Neural progenitor cell (in vitro differentiated cells): ENCODE results near the gene SLC19A1.

Experiments used
- CTCF ChIP-seq: fragments of 200-600 bp; sonication (generic); IDR thresholded peaks from 2 replicates; pipeline ENCODE4 v1.5.1; 2017; ENCODE audit warnings: antibody characterized with exemption, mild to moderate bottlenecking
- EZH2phosphoT487 ChIP-seq: fragments of 200-600 bp; sonication (generic); IDR thresholded peaks from 2 replicates; pipeline ENCODE4 v1.6.1; 2017; ENCODE audit warnings: antibody characterized with exemption

DNA sequence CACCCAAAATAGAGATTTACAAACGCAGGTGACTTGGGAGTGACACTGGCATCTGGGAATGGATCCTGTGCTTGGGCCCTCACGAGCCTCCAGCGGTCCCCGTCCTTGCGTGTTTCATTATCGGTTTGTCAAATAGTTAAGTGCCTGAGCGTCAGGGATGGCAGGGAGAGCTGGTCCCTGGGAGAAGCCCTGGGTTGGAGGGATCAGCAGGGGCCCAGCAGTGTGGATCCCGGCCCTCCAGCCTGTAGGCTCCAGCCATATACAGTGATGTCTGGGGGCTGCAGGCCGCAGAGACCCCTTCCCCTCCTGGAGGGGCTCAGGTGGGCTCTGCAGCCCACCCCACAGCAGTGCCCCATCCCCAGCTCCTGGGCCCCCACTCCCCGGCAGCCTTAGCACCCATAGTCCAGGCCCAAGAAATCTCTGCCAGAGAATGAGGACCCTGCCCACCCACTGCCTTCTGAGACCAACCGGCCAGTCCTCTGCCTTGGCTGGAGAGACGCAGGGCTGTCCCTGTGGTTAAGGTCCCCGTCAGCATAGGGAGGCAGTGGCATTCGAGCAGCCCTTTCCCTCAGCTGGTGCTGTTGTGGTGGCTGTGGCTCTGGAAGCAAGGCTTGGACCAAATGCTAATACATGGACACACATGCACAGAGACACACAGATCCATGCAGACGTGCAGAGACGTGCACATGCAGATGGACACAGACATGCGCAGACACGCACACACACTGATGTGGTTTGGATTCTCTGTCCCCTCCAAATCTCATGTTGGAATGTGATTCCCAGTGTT, 2.4 kb upstream of the SLC19A1 start:
- TF ChIP-seq EZH2phosphoT487 (no peak), CTCF (no peak)
